Activated naive CD8-positive, alpha-beta T cell treated with anti-CD3 and anti-CD28 coated beads for 36 hours (primary cell): Measurements from ENCODE around the gene UNK. TPM values are rescaled to one million over a fixed set of nuclear protein-coding genes. Genes with fewer than 3 reads are reported as not detected.

ENCODE experiments used
- DNase-seq: peaks from one replicate; pipeline ENCODE4 v3.0.0; 2021
- H3K27ac Mint-ChIP-seq: one replicate; pipeline ENCODE4 v1.8.0; 2022; ENCODE audit warnings: mild to moderate bottlenecking, moderate library complexity, mixed read lengths
- H3K27me3 Mint-ChIP-seq: one replicate; pipeline ENCODE4 v1.8.0; 2022; ENCODE audit warnings: mild to moderate bottlenecking, mixed read lengths
- H3K36me3 Mint-ChIP-seq: one replicate; pipeline ENCODE4 v1.8.0; 2021; ENCODE audit warnings: mild to moderate bottlenecking, mixed read lengths
- H3K4me1 Mint-ChIP-seq: one replicate; pipeline ENCODE4 v1.8.0; 2021; ENCODE audit warnings: mixed read lengths
- H3K4me3 Mint-ChIP-seq: one replicate; pipeline ENCODE4 v1.8.0; 2022; ENCODE audit warnings: mild to moderate bottlenecking, moderate library complexity, mixed read lengths
- H3K9me3 Mint-ChIP-seq: one replicate; pipeline ENCODE4 v1.8.0; 2022; ENCODE audit warnings: mixed read lengths
- total RNA-seq, 2 experiments: library from RNA; stranded (reverse); gene quantifications; one replicate each; pipeline ENCODE4 v1.2.3, GENCODE V29; 2021

Gene UNK
- total RNA-seq, result 10 to 100 TPM; 26.9 to 27.4 TPM

DNA sequence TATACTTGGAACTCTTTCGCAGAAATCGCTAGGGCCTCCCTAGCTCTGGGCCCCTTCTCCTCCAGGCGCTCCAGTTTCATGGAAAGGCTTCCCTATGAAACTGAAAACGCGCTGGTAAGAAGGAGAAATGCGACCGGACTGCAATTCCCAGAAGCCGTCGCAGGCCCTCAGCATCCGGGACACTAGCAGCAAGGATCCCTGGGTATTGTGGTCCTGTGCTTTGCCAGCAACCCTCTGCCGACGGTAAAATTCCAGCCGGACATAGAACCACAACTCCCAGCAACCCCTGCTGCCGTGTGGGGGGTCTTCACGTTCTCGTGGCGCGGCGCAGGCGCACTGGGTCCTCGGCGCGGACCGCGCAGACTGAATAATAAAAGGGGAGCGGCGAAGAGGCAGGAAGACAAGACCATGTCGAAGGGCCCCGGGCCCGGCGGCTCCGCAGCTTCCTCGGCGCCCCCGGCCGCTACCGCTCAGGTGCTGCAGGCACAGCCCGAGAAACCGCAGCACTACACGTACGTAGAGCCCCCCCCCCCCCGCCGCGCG, at the start of gene UNK:
TSS of gene UNK (plus strand) at position 334 of the 543 bp plus-strand sequence. CDS start at position 409, 75 bp downstream.
- Mint-ChIP-seq H3K9me3 (peaks cover 1% of the 10 kb centered on the region), H3K4me1 (peaks cover 44% of the 10 kb centered on the region), H3K36me3 (peaks cover 4% of the 10 kb centered on the region), H3K27ac (peak within 1 kb of the TSS; percentile 99), H3K4me3 (peak within 1 kb of the TSS; percentile 88), H3K27me3 (peaks cover 5% of the 10 kb centered on the region)
- DNase-seq, result peak; percentile 95

DNA sequence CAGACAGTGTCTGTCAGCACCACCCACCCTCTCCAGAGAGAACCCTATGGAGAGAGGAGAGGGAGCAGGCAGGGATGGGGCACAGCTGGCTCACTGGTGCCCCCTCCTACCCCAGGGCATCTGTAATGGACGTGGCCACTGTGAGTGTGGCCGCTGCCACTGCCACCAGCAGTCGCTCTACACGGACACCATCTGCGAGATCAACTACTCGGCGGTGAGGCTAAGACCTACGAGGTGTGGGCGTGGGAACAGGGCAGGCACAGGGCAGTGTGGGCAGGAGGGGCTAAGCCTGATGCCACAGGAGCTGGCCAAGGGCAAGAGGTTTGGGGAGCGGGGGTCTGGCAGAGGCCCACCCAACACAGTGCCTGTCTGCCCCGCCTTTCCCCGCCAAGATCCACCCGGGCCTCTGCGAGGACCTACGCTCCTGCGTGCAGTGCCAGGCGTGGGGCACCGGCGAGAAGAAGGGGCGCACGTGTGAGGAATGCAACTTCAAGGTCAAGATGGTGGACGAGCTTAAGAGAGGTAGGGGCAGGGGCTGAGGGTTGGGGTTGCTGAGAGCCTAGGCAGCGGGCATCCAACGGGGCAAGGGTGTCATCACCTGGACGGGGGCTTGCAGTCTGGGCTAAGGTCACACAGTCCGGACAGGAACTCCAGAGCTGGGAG, 48.3 kb upstream of the UNK start:
- Mint-ChIP-seq H3K4me1 (peaks cover 4% of the 10 kb centered on the region), H3K4me3 (no peak overlapping the region), H3K27me3 (no peaks in the 10 kb centered on the region), H3K36me3 (no peaks in the 10 kb centered on the region), H3K27ac (no peak overlapping the region), H3K9me3 (no peaks in the 10 kb centered on the region)
- no peak for DNase-seq

DNA sequence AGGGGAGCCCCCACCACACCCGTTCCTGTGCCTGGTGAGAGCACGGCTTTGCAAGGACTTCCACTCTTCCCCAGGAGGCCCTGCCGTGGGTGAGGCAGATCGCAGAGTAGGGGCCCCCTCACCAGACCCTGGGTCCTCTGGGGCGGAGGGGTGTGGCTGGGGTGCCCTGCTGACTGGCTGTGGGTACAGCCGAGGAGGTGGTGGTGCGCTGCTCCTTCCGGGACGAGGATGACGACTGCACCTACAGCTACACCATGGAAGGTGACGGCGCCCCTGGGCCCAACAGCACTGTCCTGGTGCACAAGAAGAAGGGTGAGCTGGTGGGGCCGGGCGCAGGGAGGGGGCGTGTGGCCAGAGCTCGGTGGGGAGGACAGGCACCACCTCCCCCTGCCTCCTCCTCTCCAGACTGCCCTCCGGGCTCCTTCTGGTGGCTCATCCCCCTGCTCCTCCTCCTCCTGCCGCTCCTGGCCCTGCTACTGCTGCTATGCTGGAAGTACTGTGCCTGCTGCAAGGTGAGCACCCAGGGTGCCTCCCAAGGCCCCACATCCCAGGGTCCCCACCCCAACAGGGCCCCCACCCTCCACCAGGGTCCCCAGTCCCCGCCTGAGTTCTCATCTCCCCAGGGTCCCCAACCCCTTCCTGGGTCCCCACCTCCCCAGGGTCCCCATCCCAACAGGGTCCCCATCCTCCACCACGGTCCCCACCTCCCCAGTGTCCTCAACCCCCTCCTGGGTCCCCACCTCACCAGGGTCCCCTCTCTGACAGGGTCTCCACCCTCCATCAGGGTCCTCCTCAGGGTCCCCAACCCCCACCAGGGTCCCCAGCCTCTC, 47.3 kb upstream of the UNK start:
- Mint-ChIP-seq H3K36me3 (no peaks in the 10 kb centered on the region), H3K27me3 (no peaks in the 10 kb centered on the region), H3K9me3 (no peaks in the 10 kb centered on the region), H3K4me1 (peaks cover 4% of the 10 kb centered on the region), H3K4me3 (no peak overlapping the region), H3K27ac (no peak overlapping the region)
- DNase-seq, result no peak

DNA sequence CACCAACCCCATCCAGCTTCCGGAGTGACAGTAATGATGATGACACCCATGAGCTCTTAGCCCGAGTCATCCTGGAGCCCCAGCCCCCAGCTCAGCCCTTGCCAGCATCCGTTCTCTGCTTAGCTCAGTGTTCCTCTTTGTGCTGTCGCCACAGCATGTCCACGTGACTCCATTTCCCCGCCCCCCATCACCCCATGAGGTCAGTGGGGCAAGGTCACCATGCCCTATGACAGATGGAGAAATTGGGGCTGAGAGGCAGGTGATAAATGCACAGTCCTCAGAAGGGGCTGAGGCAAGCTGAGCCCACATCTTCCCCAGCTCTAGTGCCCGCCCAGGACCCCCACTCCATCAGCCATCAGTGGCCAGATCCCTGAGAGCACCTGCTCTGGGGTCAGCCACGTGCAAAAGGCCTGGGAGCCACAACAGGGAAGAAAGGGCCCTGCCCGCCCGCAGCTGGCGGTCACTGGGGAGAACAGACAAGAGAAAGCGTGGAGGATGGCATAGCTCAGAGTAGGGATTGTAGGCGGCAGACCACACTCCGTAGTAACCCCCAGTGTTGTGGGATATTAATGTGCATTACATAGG, 46.3 kb upstream of the UNK start:
- H3K9me3 Mint-ChIP-seq, result no peaks in the 10 kb centered on the region
- no peaks in the 10 kb centered on the region for H3K27me3 Mint-ChIP-seq
- peak overlapping the region; percentile 42 for H3K27ac Mint-ChIP-seq
- H3K36me3 Mint-ChIP-seq, result no peaks in the 10 kb centered on the region
- peaks cover 4% of the 10 kb centered on the region for H3K4me1 Mint-ChIP-seq
- DNase-seq, result peak; percentile 30
- H3K4me3 Mint-ChIP-seq, result no peak overlapping the region

DNA sequence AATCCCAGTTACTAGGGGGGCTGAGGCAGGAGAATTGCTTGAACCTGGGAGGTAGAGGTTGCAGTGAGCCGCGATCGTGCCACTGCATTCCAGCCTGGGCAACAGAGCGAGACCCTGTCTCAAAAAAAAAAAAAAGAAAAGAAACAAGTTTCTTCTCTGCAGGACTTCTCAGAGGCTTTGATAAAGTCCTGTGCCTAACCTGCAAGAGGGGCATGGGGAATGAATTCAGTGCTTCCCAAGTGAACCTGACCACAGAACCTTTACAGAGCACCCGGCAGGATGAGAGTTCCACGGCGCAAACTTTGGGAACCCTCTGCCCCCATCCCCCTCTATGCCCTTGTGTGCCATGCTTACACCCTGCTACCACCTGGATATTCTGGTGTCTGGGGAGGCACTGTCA, 45.4 kb upstream of the UNK start:
- no peaks in the 10 kb centered on the region for H3K9me3 Mint-ChIP-seq
- no peak for DNase-seq

DNA sequence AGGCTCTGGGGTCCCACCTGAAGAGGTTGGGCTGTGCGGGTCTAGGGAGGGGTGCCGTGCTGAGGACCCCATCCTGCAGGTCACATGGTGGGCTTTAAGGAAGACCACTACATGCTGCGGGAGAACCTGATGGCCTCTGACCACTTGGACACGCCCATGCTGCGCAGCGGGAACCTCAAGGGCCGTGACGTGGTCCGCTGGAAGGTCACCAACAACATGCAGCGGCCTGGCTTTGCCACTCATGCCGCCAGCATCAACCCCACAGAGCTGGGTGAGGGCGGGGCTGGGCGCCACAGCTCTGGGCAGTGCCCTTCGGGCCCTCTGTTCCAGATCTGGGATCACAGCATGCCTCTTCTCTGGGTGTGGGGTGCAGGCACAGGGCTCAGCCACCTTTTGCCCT, 44.8 kb upstream of the UNK start:
- Mint-ChIP-seq H3K27me3 (no peaks in the 10 kb centered on the region), H3K36me3 (no peaks in the 10 kb centered on the region), H3K27ac (no peak overlapping the region), H3K9me3 (no peaks in the 10 kb centered on the region), H3K4me1 (peaks cover 4% of the 10 kb centered on the region), H3K4me3 (no peak overlapping the region)
- no peak for DNase-seq

More for the DNA sequence above, 45.4 kb upstream of the UNK start:
- H3K4me3 Mint-ChIP-seq, result no peak overlapping the region
- H3K27ac Mint-ChIP-seq, result no peak overlapping the region
- H3K36me3 Mint-ChIP-seq, result no peaks in the 10 kb centered on the region
- no peaks in the 10 kb centered on the region for H3K27me3 Mint-ChIP-seq
- H3K4me1 Mint-ChIP-seq, result peaks cover 4% of the 10 kb centered on the region

- no peaks in the 10 kb centered on the region for H3K36me3 Mint-ChIP-seq
- DNase-seq, result no peak
- H3K27ac Mint-ChIP-seq, result no peak overlapping the region
- peaks cover 4% of the 10 kb centered on the region for H3K4me1 Mint-ChIP-seq
- no peaks in the 10 kb centered on the region for H3K9me3 Mint-ChIP-seq
- H3K27me3 Mint-ChIP-seq, result no peaks in the 10 kb centered on the region
- no peak overlapping the region for H3K4me3 Mint-ChIP-seq
These were observed 44.4 kb upstream of the UNK start for GRCh38 chr17:75740215-75740614.

DNA sequence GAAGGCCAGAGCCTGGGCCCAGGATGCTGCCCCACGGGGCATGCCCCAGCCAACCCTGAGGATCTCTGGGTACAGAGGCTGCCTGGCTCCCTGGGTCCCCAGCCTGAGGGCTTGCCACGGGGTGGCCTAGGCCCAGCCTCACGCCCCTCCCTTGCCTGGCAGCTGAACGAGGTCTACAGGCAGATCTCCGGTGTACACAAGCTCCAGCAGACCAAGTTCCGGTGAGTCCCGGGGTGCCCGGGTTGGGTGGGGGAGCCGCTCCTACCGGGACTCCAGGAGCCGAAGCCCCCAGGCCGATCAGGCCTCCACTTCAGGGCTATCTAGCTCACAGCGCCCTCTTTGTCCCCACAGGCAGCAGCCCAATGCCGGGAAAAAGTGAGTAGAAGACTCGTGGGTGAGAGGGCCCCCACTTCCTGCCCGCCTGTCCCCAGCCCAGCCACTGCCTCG, 44.0 kb upstream of the UNK start:
- no peak for DNase-seq
- Mint-ChIP-seq H3K4me3 (no peak overlapping the region), H3K36me3 (no peaks in the 10 kb centered on the region), H3K27me3 (no peaks in the 10 kb centered on the region), H3K4me1 (peaks cover 4% of the 10 kb centered on the region), H3K27ac (no peak overlapping the region), H3K9me3 (no peaks in the 10 kb centered on the region)

DNA sequence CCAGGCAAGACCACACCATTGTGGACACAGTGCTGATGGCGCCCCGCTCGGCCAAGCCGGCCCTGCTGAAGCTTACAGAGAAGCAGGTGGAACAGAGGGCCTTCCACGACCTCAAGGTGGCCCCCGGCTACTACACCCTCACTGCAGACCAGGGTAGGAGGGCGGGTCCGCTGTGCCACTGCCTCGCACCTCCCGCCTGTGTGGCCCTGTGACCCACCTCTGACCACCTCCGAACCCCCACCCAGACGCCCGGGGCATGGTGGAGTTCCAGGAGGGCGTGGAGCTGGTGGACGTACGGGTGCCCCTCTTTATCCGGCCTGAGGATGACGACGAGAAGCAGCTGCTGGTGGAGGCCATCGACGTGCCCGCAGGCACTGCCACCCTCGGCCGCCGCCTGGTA, 42.3 kb upstream of the UNK start:
- Mint-ChIP-seq H3K4me3 (no peak overlapping the region), H3K36me3 (no peaks in the 10 kb centered on the region), H3K27me3 (no peaks in the 10 kb centered on the region), H3K4me1 (peaks cover 4% of the 10 kb centered on the region), H3K27ac (no peak overlapping the region), H3K9me3 (no peaks in the 10 kb centered on the region)
- no peak for DNase-seq

DNA sequence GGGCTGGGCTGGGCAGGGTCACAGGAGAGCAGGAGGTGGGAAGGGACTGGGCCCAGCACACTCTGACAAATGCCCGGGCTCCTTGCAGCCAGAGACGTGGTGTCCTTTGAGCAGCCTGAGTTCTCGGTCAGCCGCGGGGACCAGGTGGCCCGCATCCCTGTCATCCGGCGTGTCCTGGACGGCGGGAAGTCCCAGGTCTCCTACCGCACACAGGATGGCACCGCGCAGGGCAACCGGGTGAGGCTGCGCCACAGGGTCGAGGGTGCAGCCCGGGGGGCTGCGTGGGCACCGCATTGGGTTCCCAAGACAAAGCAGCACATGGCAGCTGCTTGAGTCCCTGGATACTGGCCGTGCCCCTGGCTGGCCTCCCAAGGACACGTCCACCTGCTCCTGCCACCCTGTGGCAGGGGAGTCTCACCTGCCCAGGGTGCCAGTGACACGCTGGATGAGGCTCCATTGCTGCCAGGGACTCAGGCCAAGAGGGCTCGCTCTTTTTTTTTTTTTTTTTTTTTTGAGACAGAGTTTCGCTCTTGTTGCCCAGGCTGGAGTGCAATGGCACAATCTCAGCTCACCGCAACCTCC, 40.9 kb upstream of the UNK start:
- Mint-ChIP-seq H3K36me3 (no peaks in the 10 kb centered on the region), H3K27me3 (peaks cover 4% of the 10 kb centered on the region), H3K4me1 (peaks cover 3% of the 10 kb centered on the region), H3K9me3 (no peaks in the 10 kb centered on the region), H3K27ac (no peak overlapping the region), H3K4me3 (no peak overlapping the region)
- no peak for DNase-seq

DNA sequence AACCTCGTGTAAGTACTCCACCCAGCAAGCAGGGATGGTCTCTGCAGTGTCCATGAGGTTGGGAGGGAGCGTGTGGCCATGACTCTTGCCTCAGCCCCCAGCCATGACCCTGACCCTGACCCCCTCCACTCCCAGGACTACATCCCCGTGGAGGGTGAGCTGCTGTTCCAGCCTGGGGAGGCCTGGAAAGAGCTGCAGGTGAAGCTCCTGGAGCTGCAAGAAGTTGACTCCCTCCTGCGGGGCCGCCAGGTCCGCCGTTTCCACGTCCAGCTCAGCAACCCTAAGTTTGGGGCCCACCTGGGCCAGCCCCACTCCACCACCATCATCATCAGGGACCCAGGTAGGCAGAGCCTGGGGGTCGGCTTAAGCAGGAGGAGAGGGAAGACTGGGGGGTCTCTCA, 35.9 kb upstream of the UNK start:
- no peak overlapping the region for H3K4me3 Mint-ChIP-seq
- H3K36me3 Mint-ChIP-seq, result no peaks in the 10 kb centered on the region
- no peak for DNase-seq
- peaks cover 4% of the 10 kb centered on the region for H3K27me3 Mint-ChIP-seq
- H3K4me1 Mint-ChIP-seq, result peaks cover 8% of the 10 kb centered on the region
- no peak overlapping the region for H3K27ac Mint-ChIP-seq
- H3K9me3 Mint-ChIP-seq, result no peaks in the 10 kb centered on the region

DNA sequence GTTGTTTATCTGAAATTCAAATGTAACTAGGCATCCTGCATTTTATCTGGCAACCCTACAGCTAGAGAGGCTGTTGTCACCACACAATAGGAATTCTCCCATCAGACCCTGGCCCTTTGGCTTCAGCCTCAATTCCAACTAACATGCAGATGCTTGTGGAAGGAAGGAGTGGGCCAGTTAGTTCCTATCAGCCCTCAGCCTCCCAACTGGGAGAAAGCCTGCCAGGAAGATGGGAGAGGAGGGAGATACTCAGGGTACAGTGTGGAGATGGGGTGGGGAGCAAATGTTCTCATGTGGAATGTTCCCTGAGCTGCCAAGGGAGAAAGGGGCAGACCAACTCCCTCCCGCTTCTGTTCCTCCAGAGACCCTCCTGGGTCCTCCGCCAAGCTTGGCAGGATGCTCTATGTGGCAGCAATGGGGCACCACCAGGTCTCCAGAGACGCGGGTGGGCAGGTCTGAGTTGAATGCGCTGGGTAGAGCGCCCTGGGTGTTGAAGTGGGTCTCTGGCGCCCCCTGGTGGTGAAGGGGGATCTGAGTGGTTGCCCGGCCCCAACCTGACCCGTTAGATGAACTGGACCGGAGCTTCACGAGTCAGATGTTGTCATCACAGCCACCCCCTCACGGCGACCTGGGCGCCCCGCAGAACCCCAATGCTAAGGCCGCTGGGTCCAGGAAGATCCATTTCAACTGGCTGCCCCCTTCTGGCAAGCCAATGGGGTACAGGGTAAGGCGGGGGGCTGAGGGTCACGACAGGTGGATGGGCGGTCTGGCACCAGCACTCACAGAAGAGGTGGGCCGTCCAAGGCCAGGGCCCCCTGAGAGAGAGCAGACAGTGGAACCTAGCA, 34.8 kb upstream of the UNK start:
- DNase-seq, result peak; percentile 82
- Mint-ChIP-seq H3K9me3 (no peaks in the 10 kb centered on the region), H3K27ac (no peak overlapping the region), H3K4me1 (peaks cover 11% of the 10 kb centered on the region), H3K27me3 (peaks cover 4% of the 10 kb centered on the region), H3K36me3 (no peaks in the 10 kb centered on the region), H3K4me3 (no peak overlapping the region)

DNA sequence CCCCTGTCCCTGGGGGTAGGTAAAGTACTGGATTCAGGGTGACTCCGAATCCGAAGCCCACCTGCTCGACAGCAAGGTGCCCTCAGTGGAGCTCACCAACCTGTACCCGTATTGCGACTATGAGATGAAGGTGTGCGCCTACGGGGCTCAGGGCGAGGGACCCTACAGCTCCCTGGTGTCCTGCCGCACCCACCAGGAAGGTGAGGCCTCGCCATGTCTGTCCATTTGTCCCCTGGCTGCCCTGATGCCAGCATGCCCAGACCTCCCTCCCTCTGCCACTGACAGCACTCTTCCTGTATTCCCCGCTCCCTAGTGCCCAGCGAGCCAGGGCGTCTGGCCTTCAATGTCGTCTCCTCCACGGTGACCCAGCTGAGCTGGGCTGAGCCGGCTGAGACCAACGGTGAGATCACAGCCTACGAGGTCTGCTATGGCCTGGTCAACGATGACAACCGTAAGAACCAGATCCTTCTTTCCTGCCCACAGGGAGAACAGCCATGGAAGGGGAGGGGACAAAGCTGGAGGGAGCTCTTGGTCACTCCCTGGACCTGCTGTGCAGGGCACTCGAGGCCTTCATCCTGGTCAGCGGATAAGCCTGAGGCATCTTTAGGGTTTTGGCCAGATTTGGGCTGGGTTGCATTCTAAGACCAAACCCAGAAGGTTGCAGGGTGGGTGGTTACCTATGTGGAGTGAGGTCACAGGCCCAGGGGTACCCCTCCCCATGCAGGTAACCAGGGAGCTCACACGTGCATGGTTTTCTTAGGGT, 33.8 kb upstream of the UNK start:
- no peak for DNase-seq
- peaks cover 13% of the 10 kb centered on the region for H3K4me1 Mint-ChIP-seq
- no peak overlapping the region for H3K4me3 Mint-ChIP-seq
- H3K27me3 Mint-ChIP-seq, result peaks cover 4% of the 10 kb centered on the region
- no peaks in the 10 kb centered on the region for H3K36me3 Mint-ChIP-seq
- H3K27ac Mint-ChIP-seq, result no peak overlapping the region
- H3K9me3 Mint-ChIP-seq, result no peaks in the 10 kb centered on the region
